Cardiac fibroblast (primary cell): Measurements from ENCODE around the gene GLT6D1.

Source experiments
- DNase-seq, 2 donors: peaks; one replicate each; pipeline versions ENCODE4 v3.0.0 to v3.0.0-alpha.2; 2010; ENCODE audit warnings: low read depth in 2 of 2
- H3K4me3 ChIP-seq, 2 donors: replicated peaks in 1 of 2; 1 replicate in 1 of 2; 2 replicates in 1 of 2; pipeline ENCODE4 v1.5.1; 2011; ENCODE audit warnings: low read depth in 2 of 2, low read length in 2 of 2, mild to moderate bottlenecking in 2 of 2, moderate library complexity in 1 of 2
- CTCF ChIP-seq: IDR thresholded peaks from one replicate; pipeline ENCODE4 v1.5.1; 2011; ENCODE audit warnings: low read depth, mild to moderate bottlenecking, low read length, inconsistent platforms

Gene GLT6D1

GRCh38 chr9:135617538-135617900, 21.8 kb downstream of the GLT6D1 start:
- no peak for TF ChIP-seq CTCF
- no peak overlapping the region for H3K4me3 ChIP-seq
- no peak for DNase-seq

GRCh38 chr9:135616619-135617537, 22.5 kb downstream of the GLT6D1 start:
- H3K4me3 ChIP-seq: no peak overlapping the region
- no peak for DNase-seq
- no peak for TF ChIP-seq CTCF

- TF ChIP-seq CTCF: no peak
- no peak overlapping the region for H3K4me3 ChIP-seq
- no peak for DNase-seq
Measured at GRCh38 chr9:135615666-135616618, 23.4 kb downstream of the GLT6D1 start.

GRCh38 chr9:135614821-135615665, 24.3 kb downstream of the GLT6D1 start:
- H3K4me3 ChIP-seq: no peak overlapping the region
- no peak for TF ChIP-seq CTCF
- DNase-seq: no peak

- DNase-seq: no peak
- no peak for TF ChIP-seq CTCF
Measured at GRCh38 chr9:135613946-135614805, 25.2 kb downstream of the GLT6D1 start.

More at GRCh38 chr9:135613946-135614805, 25.2 kb downstream of the GLT6D1 start:
- no peak overlapping the region for H3K4me3 ChIP-seq
